H1 (cell line): ENCODE results near the gene ADPRHL1. TPM values are rescaled to one million over a fixed set of nuclear protein-coding genes. Genes with fewer than 3 reads are reported as not detected.
A peak's percentile ranks its signal among the peaks of the same experiment; 100 is the strongest.

Source experiments
- ASH2L ChIP-seq: fragments of 200-600, 300-600 bp; sonication (generic); IDR thresholded peaks from one replicate; pipeline ENCODE4 v1.7.1; 2017; ENCODE audit warnings: low read length
- BACH1 ChIP-seq: IDR thresholded peaks from 2 replicates; pipeline ENCODE4 v1.6.1; 2012; ENCODE audit warnings: low read length, improper control_type of control experiment
- GTF2F1 ChIP-seq: IDR thresholded peaks from 2 replicates; pipeline ENCODE4 v1.6.1; 2012; ENCODE audit warnings: low read depth, low read length, improper control_type of control experiment, borderline replicate concordance
- MAFK ChIP-seq: IDR thresholded peaks from 2 replicates; pipeline ENCODE4 v1.6.1; 2012; ENCODE audit warnings: low read depth, mild to moderate bottlenecking, improper control_type of control experiment, low read length
- TCF12 ChIP-seq: IDR thresholded peaks from 2 replicates; pipeline ENCODE4 v1.6.1; 2011; ENCODE audit warnings: low read depth, mild to moderate bottlenecking, low read length
- YY1 ChIP-seq: IDR thresholded peaks from 2 replicates; pipeline ENCODE4 v1.6.1; 2011; ENCODE audit warnings: low read depth, mild to moderate bottlenecking, low read length
- polyA plus RNA-seq, 7 experiments: library from polyadenylated mRNA; depleted of rRNA in 3 of 7; stranded (reverse) in 5 of 7; unstranded in 2 of 7; fragments of >200 nt in 5 of 7; fragments of 200-250 nt in 2 of 7; gene quantifications; 1 replicate in 5 of 7; 2 replicates in 1 of 7; 4 replicates in 1 of 7; pipeline versions ENCODE4 v1.2.1 to v1.2.3, GENCODE V29; 2011 to 2013; ENCODE audit warnings: missing spikeins in 2 of 7, mixed read lengths in 2 of 7
- total RNA-seq: library from RNA; stranded (reverse); fragmentation: NEBNext Ultra II Directional; extraction: Animal tissue kit (Norgen Biotek cat#: 25700); gene quantifications from 2 replicates; pipeline ENCODE4 v1.2.1, GENCODE V29; 2021

ADPRHL1 gene
- total and polyA plus RNA-seq, 2 of the 8 experiments (the other 6 are each of a cell fraction or from before 2014, with no cell fraction given), result 0.74 to 1.7 TPM

- TF ChIP-seq MAFK (no peak), YY1 (no peak), ASH2L (peak; percentile 89), GTF2F1 (no peak), BACH1 (no peak), TCF12 (no peak)
- TF ChIP-seq, all 59 proteins: peak for 5
These were observed 42.4 kb upstream of the ADPRHL1 start (continued) for GRCh38 chr13:113495494-113496210.
